NB4 (cell line): ENCODE data around the gene TAS2R4.
A peak's percentile ranks its signal among the peaks of the same experiment; 100 is the strongest.

Experiments
- CTCF ChIP-seq: IDR thresholded peaks from one replicate; pipeline ENCODE4 v1.5.1; 2012; ENCODE audit warnings: low read depth, low read length
- POLR2A ChIP-seq: IDR thresholded peaks from 2 replicates; pipeline ENCODE4 v1.6.1; 2011; ENCODE audit warnings: mild to moderate bottlenecking; ENCODE audit not compliant: insufficient read length; ENCODE audit errors: extremely low read depth

- TF ChIP-seq CTCF (peak; percentile 98), POLR2A (peak; percentile 96)
Observed at GRCh38 chr7:141737836-141738591, 38.5 kb upstream of the TAS2R4 start, which contains the start of gene SSBP1.
